Testis (tissue), 3 donors: ENCODE data around the gene WDR74. TPM values are rescaled to one million over a fixed set of nuclear protein-coding genes. Genes with fewer than 3 reads are reported as not detected.

Experiments used
- DNase-seq: peaks from one replicate; pipeline ENCODE4 v3.0.0-alpha.2; 2019
- H3K27ac ChIP-seq, 2 donors: fragments of 200-600 bp; sonication (generic); one replicate each; pipeline ENCODE4 v1.5.1; 2019
- H3K27me3 ChIP-seq: fragments of 200-600 bp; sonication (generic); one replicate; pipeline ENCODE4 v1.5.1; 2019
- H3K36me3 ChIP-seq: fragments of 200-600 bp; sonication (generic); one replicate; pipeline ENCODE4 v1.5.1; 2017; ENCODE audit warnings: low read depth; ENCODE audit errors: missing control alignments
- H3K4me1 ChIP-seq: fragments of 200-600 bp; sonication (generic); one replicate; pipeline ENCODE4 v1.5.1; 2019
- H3K4me3 ChIP-seq, 2 donors: fragments of 200-600 bp; sonication (generic); one replicate each; pipeline ENCODE4 v1.5.1; 2017 to 2019
- H3K9me3 ChIP-seq: fragments of 200-600 bp; sonication (generic); one replicate; pipeline ENCODE4 v1.5.1; 2017
- POLR2A ChIP-seq: fragments of 450-650 bp; IDR thresholded peaks from one replicate; pipeline ENCODE4 v1.6.1; 2017; ENCODE audit warnings: antibody characterized with exemption, mild to moderate bottlenecking, moderate library complexity
- WGBS, 2 donors: methylation state at CpG; one replicate each; pipeline ENCODE4 v1.1.5; 2018; 5-methylcytosine and 5-hydroxymethylcytosine counted together
- intact Hi-C: fragments of 100-400 bp; cut with DNase I; formaldehyde crosslinking; loops from one replicate; pipeline ENCODE4 v1.15.1; 2023; ENCODE audit warnings: low total_unique reads
- polyA plus RNA-seq: library from polyadenylated mRNA; stranded (reverse); fragments of 350-450 nt; fragmentation: Illumina TruSeq; extraction: RNeasy Lipid Tissue Mini Kit (QIAGEN cat#74804); gene quantifications from one replicate; pipeline ENCODE4 v1.2.3, GENCODE V29; 2014; ENCODE audit warnings: low read depth, low replicate concordance; ENCODE audit not compliant: insufficient read depth
- total RNA-seq, 2 donors: library from RNA; depleted of rRNA; stranded (reverse); fragments of >200 nt; gene quantifications; one replicate each; pipeline ENCODE4 v1.2.3, GENCODE V29; 2016
- TF ChIP-seq, protein P1 (sequence below), 3 experiments: fragments of 450-650 bp in 2 of 3; fragments of 200-600 bp in 1 of 3; sonication (generic) in 1 of 3; IDR thresholded peaks; one replicate each; pipeline ENCODE4 v1.5.1; 2016 to 2019; ENCODE audit warnings: antibody characterized with exemption in 3 of 3, mild to moderate bottlenecking in 2 of 3, moderate library complexity in 1 of 3

Gene WDR74
- total and polyA plus RNA-seq, 3 donors from 2014 or later = 33.4 to 46.7 (median 39.0) TPM

DNA sequence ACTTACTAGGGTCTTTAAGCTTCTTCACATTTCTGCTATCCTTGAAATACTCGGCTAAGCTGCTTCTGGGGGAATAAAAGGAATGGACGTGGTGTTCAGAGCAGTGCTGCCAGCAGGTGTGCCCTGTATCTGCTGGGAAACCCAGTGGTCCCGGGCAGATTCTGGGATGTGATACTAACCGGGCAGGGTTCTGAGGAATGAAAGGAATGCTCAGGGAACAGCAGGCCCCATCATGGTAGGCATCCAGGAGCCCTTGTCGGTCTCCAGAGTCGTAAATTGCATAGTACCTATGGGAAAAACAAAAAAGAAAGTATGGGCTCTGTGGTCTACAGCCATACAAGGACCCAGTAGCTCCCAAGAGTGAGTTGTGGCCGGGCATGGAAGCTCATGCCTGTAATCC, 43.1 kb downstream of the WDR74 start:
- DNase-seq = no peak
- no peaks in the 10 kb centered on the region for H3K9me3 ChIP-seq
- no peaks in the 10 kb centered on the region for H3K27me3 ChIP-seq
- peaks cover 16% of the 10 kb centered on the region for H3K4me1 ChIP-seq
- TF ChIP-seq POLR2A = no peak
- TF ChIP-seq, protein P1, sequence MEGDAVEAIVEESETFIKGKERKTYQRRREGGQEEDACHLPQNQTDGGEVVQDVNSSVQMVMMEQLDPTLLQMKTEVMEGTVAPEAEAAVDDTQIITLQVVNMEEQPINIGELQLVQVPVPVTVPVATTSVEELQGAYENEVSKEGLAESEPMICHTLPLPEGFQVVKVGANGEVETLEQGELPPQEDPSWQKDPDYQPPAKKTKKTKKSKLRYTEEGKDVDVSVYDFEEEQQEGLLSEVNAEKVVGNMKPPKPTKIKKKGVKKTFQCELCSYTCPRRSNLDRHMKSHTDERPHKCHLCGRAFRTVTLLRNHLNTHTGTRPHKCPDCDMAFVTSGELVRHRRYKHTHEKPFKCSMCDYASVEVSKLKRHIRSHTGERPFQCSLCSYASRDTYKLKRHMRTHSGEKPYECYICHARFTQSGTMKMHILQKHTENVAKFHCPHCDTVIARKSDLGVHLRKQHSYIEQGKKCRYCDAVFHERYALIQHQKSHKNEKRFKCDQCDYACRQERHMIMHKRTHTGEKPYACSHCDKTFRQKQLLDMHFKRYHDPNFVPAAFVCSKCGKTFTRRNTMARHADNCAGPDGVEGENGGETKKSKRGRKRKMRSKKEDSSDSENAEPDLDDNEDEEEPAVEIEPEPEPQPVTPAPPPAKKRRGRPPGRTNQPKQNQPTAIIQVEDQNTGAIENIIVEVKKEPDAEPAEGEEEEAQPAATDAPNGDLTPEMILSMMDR (IDR thresholded peaks at IDR 0.05) = no peak
- H3K27ac ChIP-seq = no peak overlapping the region
- WGBS, 2 donors = 75 to 79% methylated on average over 7 of the region's 7 CpGs
- no peak overlapping the region for H3K4me3 ChIP-seq
- intact Hi-C loops = no loop called here
- no peaks in the 10 kb centered on the region for H3K36me3 ChIP-seq

DNA sequence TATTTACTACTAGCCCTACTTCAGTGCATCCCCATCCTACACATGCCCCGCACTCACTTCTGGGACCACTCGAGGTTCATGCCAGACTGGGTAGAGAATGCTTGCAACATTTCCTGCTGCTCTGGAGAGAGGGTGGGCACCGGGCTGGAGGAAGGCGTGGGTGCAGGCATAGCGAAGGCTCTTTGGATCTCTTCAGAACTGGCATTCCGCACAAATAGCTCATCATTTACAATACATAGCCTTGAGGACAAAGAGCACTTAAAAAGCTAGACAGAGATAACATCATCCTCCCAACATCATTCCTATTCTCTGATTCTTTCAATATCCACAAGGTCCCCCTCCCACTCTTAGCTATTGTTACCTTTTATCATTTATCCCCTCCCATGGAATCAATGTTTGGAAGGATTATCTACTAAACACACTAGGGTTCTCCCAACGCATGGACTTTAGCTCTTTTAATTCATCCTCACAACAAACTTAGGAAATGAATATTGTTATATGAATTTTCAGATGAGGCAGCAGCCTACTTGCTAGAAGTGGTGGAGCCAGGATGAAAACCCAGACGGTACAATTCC, 45.1 kb downstream of the WDR74 start:
- DNase-seq = no peak
- intact Hi-C loops = no loop called here
- TF ChIP-seq POLR2A = no peak
- TF ChIP-seq, protein P1 (IDR thresholded peaks at IDR 0.05) = no peak

DNA sequence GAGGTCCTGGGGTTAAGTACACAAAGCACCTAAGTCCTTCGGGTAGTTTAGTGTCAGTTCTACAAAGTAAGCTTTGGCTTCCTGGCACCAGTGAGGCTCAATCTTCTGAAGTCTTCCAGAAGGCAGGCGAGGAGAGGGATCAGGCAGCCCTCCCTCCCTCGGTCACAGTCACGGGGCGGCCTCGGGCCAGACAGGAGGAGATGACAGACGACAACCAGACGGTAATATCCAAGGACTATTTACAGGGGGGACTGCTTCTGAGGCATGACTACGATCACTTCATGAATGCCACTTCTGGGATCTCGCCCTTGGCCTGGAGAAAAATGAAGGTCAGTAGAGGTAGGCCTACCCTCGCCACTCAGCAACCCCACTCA, 47.2 kb downstream of the WDR74 start:
- peak overlapping the region; percentile 65 to 84 for H3K4me3 ChIP-seq
- H3K27me3 ChIP-seq = no peaks in the 10 kb centered on the region
- TF ChIP-seq, protein P1 (IDR thresholded peaks at IDR 0.05) = no peak
- TF ChIP-seq POLR2A = no peak
- intact Hi-C loops = no loop called here
- H3K36me3 ChIP-seq = no peaks in the 10 kb centered on the region
- no peaks in the 10 kb centered on the region for H3K9me3 ChIP-seq
- peak; percentile 52 for DNase-seq
- H3K4me1 ChIP-seq = peaks cover 29% of the 10 kb centered on the region
- H3K27ac ChIP-seq = peak overlapping the region; percentile 71 to 80
- WGBS, 2 donors = 20 to 23% methylated on average over 11 of the region's 11 CpGs

More for the DNA sequence above, 45.1 kb downstream of the WDR74 start:
- H3K9me3 ChIP-seq = no peaks in the 10 kb centered on the region
- no peaks in the 10 kb centered on the region for H3K36me3 ChIP-seq
- H3K4me3 ChIP-seq = no peak overlapping the region
- peaks cover 23% of the 10 kb centered on the region for H3K4me1 ChIP-seq
- 71 to 75% methylated on average over 8 of the region's 8 CpGs for WGBS, 2 donors
- no peaks in the 10 kb centered on the region for H3K27me3 ChIP-seq
- peak overlapping the region in 1 of 2 donors; percentile 60 for H3K27ac ChIP-seq

DNA sequence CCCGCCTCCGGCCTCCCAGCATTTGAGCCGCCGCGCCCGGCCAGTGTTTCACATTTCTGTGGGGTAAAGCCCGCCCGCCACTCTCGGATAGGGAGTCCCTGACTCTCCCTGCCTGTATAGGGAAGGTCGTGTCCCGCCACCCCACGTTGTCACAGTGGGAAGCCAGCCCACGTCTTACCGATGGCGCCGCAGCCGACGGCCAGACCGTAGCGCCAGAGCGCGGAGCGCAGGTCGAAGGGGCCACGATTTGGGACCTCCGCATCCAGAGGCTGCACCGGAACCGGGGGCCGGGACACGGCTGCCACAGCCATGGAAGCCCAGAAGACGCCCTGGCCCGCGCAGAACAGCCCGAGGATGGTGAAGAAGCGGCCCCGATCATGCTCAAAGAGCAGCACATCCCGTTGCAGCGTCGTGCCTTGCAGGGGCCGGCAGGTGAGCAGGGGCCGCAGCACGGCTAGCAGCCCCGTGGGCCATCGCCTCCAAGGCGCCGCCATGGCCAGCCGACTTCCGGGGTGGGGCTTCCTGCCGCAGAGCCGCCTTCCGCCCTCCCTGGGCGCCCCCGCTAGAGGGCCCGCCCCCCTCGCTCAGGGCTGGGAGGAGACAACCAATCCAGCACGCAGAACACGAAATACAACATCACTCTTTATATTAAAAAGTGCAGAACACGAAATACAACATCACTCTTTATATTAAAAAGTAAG, 47.7 kb downstream of the WDR74 start, which contains the start of gene TMEM223:
Gene TMEM223 (minus strand): TSS at position 506 of the 701 bp plus-strand sequence. CDS start 12 bp downstream, at position 494.
- Histone ChIP-seq H3K27ac (peak within 1 kb of the TSS; percentile 71 to 80), H3K4me1 (peaks cover 29% of the 10 kb centered on the region), H3K4me3 (peak within 1 kb of the TSS; percentile 65 to 84), H3K27me3 (no peaks in the 10 kb centered on the region), H3K36me3 (no peaks in the 10 kb centered on the region), H3K9me3 (no peaks in the 10 kb centered on the region)
- intact Hi-C loops = no loop called here
- TF ChIP-seq POLR2A = no peak
- TF ChIP-seq, protein P1 (IDR thresholded peaks at IDR 0.05) = peak in 1 of 3 experiments; percentile 28
- peak; percentile 92 for DNase-seq
- 0% methylated on average over 16 to 58 of the region's 58 CpGs for WGBS, 2 donors
